Breast epithelium (tissue), 4 donors: ENCODE data around the gene RASA3. TPM values are rescaled to one million over a fixed set of nuclear protein-coding genes. Genes with fewer than 3 reads are reported as not detected.
"Not testable (repeated sequence)": the region's sequence is repeated elsewhere in the genome, so short reads cannot be mapped to it uniquely, and the experiment has no call there.

ENCODE experiments used
- DNase-seq, 2 donors: peaks; one replicate each; pipeline ENCODE4 v3.0.0-alpha.2; 2019; ENCODE audit warnings: low spot score in 2 of 2
- H3K27ac ChIP-seq, 2 donors: fragments of 200-600 bp; sonication (generic) in 1 of 2; one replicate each; pipeline ENCODE4 v1.5.1; 2016 to 2019; ENCODE audit warnings: mild to moderate bottlenecking in 1 of 2
- H3K27me3 ChIP-seq, 2 donors: fragments of 200-600 bp; sonication (generic) in 1 of 2; one replicate each; pipeline versions ENCODE4 v1.5.1 to v1.6.0; 2017 to 2019; ENCODE audit warnings: control low read depth in 1 of 2, mild to moderate bottlenecking in 1 of 2
- H3K36me3 ChIP-seq: fragments of 200-600 bp; one replicate; pipeline ENCODE4 v1.5.1; 2019
- H3K4me1 ChIP-seq, 2 donors: fragments of 200-600 bp; sonication (generic); one replicate each; pipeline ENCODE4 v1.5.1; 2016 to 2019; ENCODE audit warnings: control low read depth in 1 of 2
- H3K4me3 ChIP-seq, 3 donors: fragments of 200-600 bp; sonication (generic); 1 replicate in 2 of 3; 2 replicates in 1 of 3; pipeline ENCODE4 v1.5.1; 2016 to 2019; ENCODE audit warnings: mild to moderate bottlenecking in 3 of 3, moderate library complexity in 2 of 3
- H3K9me3 ChIP-seq, 2 donors: fragments of 200-600 bp; sonication (generic) in 1 of 2; one replicate each; pipeline ENCODE4 v1.5.1; 2016 to 2019; ENCODE audit warnings: control low read depth in 1 of 2
- POLR2A ChIP-seq: fragments of 450-650 bp; IDR thresholded peaks from one replicate; pipeline ENCODE4 v1.6.1; 2016; ENCODE audit warnings: antibody characterized with exemption, mild to moderate bottlenecking, moderate library complexity
- POLR2AphosphoS5 ChIP-seq, 3 donors: sonication (generic); formaldehyde crosslinking; IDR thresholded peaks; one replicate each; pipeline ENCODE4 v1.6.1; 2017; ENCODE audit warnings: antibody characterized with exemption in 3 of 3
- intact Hi-C: fragments of 100-400 bp; cut with DNase I; formaldehyde crosslinking; loops from one replicate; pipeline ENCODE4 v1.15.1; 2023; ENCODE audit warnings: low total_unique reads
- total RNA-seq, 3 donors: library from RNA; depleted of rRNA; stranded (reverse); fragments of >200 nt; gene quantifications; one replicate each; pipeline ENCODE4 v1.1.0, GENCODE V29; 2016
- TF ChIP-seq, protein P1 (sequence below), 3 donors: fragments of 450-650 bp; IDR thresholded peaks; one replicate each; pipeline ENCODE4 v1.5.1; 2016 to 2017; ENCODE audit warnings: antibody characterized with exemption in 3 of 3, mild to moderate bottlenecking in 3 of 3, moderate library complexity in 3 of 3

Gene RASA3
- total RNA-seq, 3 donors from 2014 or later = 14.2 to 54.9 (median 31.5) TPM

GRCh38 chr13:114104655-114105520 is 27.5 kb downstream of the RASA3 start:
- intact Hi-C loops = no loop called here
- TF ChIP-seq POLR2AphosphoS5 (IDR thresholded peaks at IDR 0.05) (no peak), POLR2A (no peak)
- TF ChIP-seq, protein P1, sequence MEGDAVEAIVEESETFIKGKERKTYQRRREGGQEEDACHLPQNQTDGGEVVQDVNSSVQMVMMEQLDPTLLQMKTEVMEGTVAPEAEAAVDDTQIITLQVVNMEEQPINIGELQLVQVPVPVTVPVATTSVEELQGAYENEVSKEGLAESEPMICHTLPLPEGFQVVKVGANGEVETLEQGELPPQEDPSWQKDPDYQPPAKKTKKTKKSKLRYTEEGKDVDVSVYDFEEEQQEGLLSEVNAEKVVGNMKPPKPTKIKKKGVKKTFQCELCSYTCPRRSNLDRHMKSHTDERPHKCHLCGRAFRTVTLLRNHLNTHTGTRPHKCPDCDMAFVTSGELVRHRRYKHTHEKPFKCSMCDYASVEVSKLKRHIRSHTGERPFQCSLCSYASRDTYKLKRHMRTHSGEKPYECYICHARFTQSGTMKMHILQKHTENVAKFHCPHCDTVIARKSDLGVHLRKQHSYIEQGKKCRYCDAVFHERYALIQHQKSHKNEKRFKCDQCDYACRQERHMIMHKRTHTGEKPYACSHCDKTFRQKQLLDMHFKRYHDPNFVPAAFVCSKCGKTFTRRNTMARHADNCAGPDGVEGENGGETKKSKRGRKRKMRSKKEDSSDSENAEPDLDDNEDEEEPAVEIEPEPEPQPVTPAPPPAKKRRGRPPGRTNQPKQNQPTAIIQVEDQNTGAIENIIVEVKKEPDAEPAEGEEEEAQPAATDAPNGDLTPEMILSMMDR (IDR thresholded peaks at IDR 0.05) = no peak
- H3K4me3 ChIP-seq = no peak overlapping the region
- no peaks in the 10 kb centered on the region for H3K9me3 ChIP-seq
- H3K36me3 ChIP-seq = no peaks in the 10 kb centered on the region
- H3K27me3 ChIP-seq = no peaks in the 10 kb centered on the region
- peak overlapping the region in 1 of 2 donors; percentile 12 for H3K27ac ChIP-seq
- no peaks in the 10 kb centered on the region for H3K4me1 ChIP-seq
- peak in 1 of 2 donors; percentile 38 for DNase-seq

DNA sequence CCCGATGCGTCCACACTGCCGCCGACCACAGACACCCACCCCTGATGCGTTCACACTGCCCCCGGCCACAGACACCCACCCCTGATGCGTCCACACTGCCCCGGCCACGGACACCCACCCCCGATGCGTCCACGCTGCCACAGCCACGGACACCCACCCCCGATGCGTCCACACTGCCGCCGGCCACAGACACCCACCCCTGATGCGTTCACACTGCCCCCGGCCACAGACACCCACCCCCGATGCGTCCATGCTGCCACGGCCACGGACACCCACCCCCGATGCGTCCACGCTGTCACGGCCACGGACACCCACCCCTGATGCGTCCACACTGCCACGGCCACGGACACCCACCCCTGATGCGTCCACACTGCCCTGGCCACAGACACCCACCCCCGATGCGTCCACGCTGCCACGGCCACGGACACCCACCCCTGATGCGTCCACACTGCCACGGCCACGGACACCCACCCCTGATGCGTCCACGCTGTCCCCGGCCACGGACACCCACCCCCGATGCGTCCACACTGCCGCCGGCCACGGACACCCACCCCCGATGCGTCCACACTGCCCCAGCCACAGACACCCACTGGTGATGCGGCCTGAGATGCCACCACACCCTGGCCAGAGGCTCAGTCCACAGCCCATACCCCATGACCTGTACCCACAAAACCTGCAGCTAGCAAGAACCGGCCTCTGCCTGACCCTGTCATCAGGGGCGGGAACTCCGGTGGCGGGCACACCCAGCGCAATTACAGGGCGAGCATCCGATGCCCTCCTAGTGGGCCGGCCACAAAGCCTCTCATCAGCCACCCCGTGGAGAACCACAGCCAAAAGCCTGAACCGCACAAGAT is 28.4 kb downstream of the RASA3 start:
- H3K27ac ChIP-seq = no peak overlapping the region
- H3K9me3 ChIP-seq = no peaks in the 10 kb centered on the region
- H3K36me3 ChIP-seq = no peaks in the 10 kb centered on the region
- no peaks in the 10 kb centered on the region for H3K27me3 ChIP-seq
- peak in 1 of 2 donors; percentile 42 for DNase-seq
- H3K4me3 ChIP-seq = no peak overlapping the region
- intact Hi-C loops = no loop called here
- TF ChIP-seq, protein P1 (IDR thresholded peaks at IDR 0.05) = no peak
- TF ChIP-seq POLR2AphosphoS5 (IDR thresholded peaks at IDR 0.05) (no peak), POLR2A (no peak)
- no peaks in the 10 kb centered on the region for H3K4me1 ChIP-seq

- H3K9me3 ChIP-seq, H3K27me3 ChIP-seq, H3K36me3 ChIP-seq, H3K4me1 ChIP-seq, intact Hi-C loops, DNase-seq, H3K4me3 ChIP-seq, H3K27ac ChIP-seq: not testable (repeated sequence)
Observed at GRCh38 chr13:114103289-114103621, 29.2 kb downstream of the RASA3 start.

DNA sequence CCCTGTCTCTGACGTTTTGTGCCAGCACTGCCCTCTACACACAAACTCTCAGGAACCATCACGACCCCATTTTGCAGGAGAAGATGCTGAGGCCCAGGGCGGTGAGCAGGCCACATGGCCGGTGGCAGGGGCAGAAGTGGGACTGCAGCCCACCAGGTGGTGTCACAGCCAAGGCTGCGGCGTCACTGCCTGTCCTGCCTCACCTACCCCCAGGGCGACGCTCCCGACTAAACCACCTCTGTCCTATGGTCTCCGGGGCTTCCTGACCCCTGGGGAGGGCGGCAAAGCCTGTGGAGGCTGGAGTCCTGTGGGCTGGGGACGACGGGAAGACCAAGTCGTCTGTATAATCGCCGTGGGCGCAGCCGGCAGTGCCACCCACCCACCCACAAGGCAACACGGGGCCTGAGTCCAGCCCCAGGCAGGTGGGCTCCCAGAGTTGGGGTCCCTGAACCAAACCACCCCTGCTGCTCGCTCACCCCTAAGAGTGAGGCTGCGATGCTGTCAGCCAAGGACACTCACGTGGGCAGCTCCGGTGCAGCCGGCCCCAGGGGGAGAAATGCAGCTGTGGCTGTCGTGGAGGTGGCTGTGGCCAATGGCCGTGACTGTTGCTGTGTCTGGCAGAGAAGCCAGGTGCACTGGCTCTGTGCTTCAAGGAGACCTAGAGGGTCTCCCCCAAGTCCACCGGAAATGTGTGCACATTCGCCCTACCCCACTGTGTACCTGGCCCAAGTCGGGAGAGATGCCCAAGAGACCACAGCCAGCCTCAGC is 29.7 kb downstream of the RASA3 start:
- intact Hi-C loops = loop anchor here (1.0 kb wide), 1 partner anchor 24 kb away; no protein-coding TSS in a partner anchor
- H3K9me3 ChIP-seq = no peaks in the 10 kb centered on the region
- no peaks in the 10 kb centered on the region for H3K36me3 ChIP-seq
- H3K27me3 ChIP-seq = no peaks in the 10 kb centered on the region
- DNase-seq = peak in 1 of 2 donors; percentile 42
- no peak overlapping the region for H3K4me3 ChIP-seq
- no peaks in the 10 kb centered on the region for H3K4me1 ChIP-seq
- no peak for TF ChIP-seq POLR2AphosphoS5 (IDR thresholded peaks at IDR 0.05)
- TF ChIP-seq, protein P1 (IDR thresholded peaks at IDR 0.05) = no peak
- TF ChIP-seq POLR2A = no peak
- H3K27ac ChIP-seq = no peak overlapping the region

DNA sequence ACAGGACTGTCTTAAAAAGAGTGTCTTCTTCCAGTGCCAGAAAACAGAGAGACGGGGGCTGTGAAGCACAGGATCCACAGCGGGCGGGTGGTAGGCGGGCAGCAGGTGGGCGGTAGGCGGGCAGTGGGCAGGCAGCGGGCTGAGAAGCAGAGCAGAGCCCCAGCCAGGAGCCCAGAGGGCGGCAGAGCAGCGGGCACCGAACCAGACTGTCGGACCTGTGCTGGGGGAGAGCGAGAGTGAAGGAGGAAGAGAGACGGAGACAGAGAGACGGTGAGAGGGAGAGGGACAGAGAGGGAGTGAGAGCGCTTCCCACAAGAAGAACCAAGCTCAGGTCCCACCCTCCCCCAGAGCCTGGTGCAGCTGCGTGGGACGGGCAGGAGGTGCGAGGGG is 30.3 kb downstream of the RASA3 start:
- no peaks in the 10 kb centered on the region for H3K4me1 ChIP-seq
- H3K36me3 ChIP-seq = no peaks in the 10 kb centered on the region
- TF ChIP-seq POLR2A (no peak), POLR2AphosphoS5 (IDR thresholded peaks at IDR 0.05) (no peak)
- TF ChIP-seq, protein P1 (IDR thresholded peaks at IDR 0.05) = no peak
- peak in 1 of 2 donors; percentile 38 for DNase-seq
- no peaks in the 10 kb centered on the region for H3K27me3 ChIP-seq
- intact Hi-C loops = loop anchor here (1.0 kb wide), 1 partner anchor 24 kb away; no protein-coding TSS in a partner anchor
- no peak overlapping the region for H3K4me3 ChIP-seq
- H3K27ac ChIP-seq = no peak overlapping the region
- no peaks in the 10 kb centered on the region for H3K9me3 ChIP-seq
